ENCODE data around the gene PRKN. TPM values are rescaled to one million over a fixed set of nuclear protein-coding genes. Genes with fewer than 3 reads are reported as not detected.

The PRKN gene
- total RNA-seq, 2 donors from 2014 or later = 15.7 to 19.3 TPM

GRCh38 chr6:161411265-161411944 is 1316.2 kb downstream of the PRKN start:
- H3K27ac ChIP-seq = no peak overlapping the region
- H3K4me3 ChIP-seq = no peak overlapping the region
- no peaks in the 10 kb centered on the region for H3K9me3 ChIP-seq
- no peak for TF ChIP-seq CTCF (IDR thresholded peaks at IDR 0.05)
- DNase-seq (ENCODE audit: low spot score) = no peak
- H3K27me3 ChIP-seq = no peaks in the 10 kb centered on the region
- H3K36me3 ChIP-seq = no peaks in the 10 kb centered on the region
- peaks cover 0 to 4% of the 10 kb centered on the region in 2 donors for H3K4me1 ChIP-seq

- Histone ChIP-seq H3K4me3 (no peak overlapping the region), H3K9me3 (no peaks in the 10 kb centered on the region), H3K4me1 (peaks cover 0 to 4% of the 10 kb centered on the region in 2 donors), H3K27ac (no peak overlapping the region), H3K27me3 (no peaks in the 10 kb centered on the region), H3K36me3 (no peaks in the 10 kb centered on the region)
- no peak for TF ChIP-seq CTCF (IDR thresholded peaks at IDR 0.05)
- no peak for DNase-seq (ENCODE audit: low spot score)
Observed at GRCh38 chr6:161410736-161411135, 1316.8 kb downstream of the PRKN start.

GRCh38 chr6:161410076-161410475 is 1317.5 kb downstream of the PRKN start:
- Histone ChIP-seq H3K4me1 (peaks cover 0 to 4% of the 10 kb centered on the region in 2 donors), H3K36me3 (no peaks in the 10 kb centered on the region), H3K4me3 (no peak overlapping the region), H3K9me3 (no peaks in the 10 kb centered on the region), H3K27me3 (no peaks in the 10 kb centered on the region), H3K27ac (no peak overlapping the region)
- TF ChIP-seq CTCF (IDR thresholded peaks at IDR 0.05) = no peak
- DNase-seq (ENCODE audit: low spot score) = no peak

- Histone ChIP-seq H3K27me3 (no peaks in the 10 kb centered on the region), H3K27ac (no peak overlapping the region), H3K9me3 (no peaks in the 10 kb centered on the region), H3K4me3 (no peak overlapping the region), H3K36me3 (no peaks in the 10 kb centered on the region), H3K4me1 (peaks cover 0 to 4% of the 10 kb centered on the region in 2 donors)
- DNase-seq (ENCODE audit: low spot score) = no peak
- TF ChIP-seq CTCF (IDR thresholded peaks at IDR 0.05) = no peak
Observed at GRCh38 chr6:161409353-161409752, 1318.2 kb downstream of the PRKN start.

- no peak overlapping the region for H3K4me3 ChIP-seq
- DNase-seq (ENCODE audit: low spot score) = no peak
- H3K27me3 ChIP-seq = no peaks in the 10 kb centered on the region
- H3K9me3 ChIP-seq = peaks cover 0 to 5% of the 10 kb centered on the region in 2 donors
- no peaks in the 10 kb centered on the region for H3K4me1 ChIP-seq
- no peak overlapping the region for H3K27ac ChIP-seq
- TF ChIP-seq CTCF (IDR thresholded peaks at IDR 0.05) = no peak
- H3K36me3 ChIP-seq = no peaks in the 10 kb centered on the region
Observed at GRCh38 chr6:161408041-161408440, 1319.5 kb downstream of the PRKN start.

GRCh38 chr6:161407581-161407980 is 1320.0 kb downstream of the PRKN start:
- DNase-seq (ENCODE audit: low spot score) = no peak
- no peak overlapping the region for H3K27ac ChIP-seq
- H3K9me3 ChIP-seq = peaks cover 0 to 5% of the 10 kb centered on the region in 2 donors

More at GRCh38 chr6:161407581-161407980, 1320.0 kb downstream of the PRKN start:
- Histone ChIP-seq H3K27me3 (no peaks in the 10 kb centered on the region), H3K36me3 (no peaks in the 10 kb centered on the region), H3K4me3 (no peak overlapping the region), H3K4me1 (no peaks in the 10 kb centered on the region)
- TF ChIP-seq CTCF (IDR thresholded peaks at IDR 0.05) = no peak
